ENCODE measurements around the gene NKAIN2.

Gene NKAIN2

DNA sequence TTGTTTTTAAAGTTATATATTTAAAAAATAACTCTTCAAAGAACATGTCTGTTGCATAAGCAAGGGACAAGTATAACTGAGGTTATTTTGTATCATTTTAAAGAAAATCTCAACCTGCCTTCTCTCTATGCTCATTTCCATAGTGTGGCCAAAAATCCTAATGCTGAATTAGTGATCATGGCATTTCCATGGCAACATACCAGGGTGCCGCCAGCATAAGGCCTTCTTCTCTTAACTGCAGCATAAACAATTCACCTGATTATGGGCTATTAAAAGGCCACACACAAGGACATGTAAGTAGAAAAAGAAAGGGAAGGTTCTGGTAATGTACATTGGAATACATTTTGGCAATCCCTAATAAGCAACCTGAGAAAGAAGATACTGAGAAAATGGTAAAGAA is 1063.5 kb downstream of the NKAIN2 start:
- ChIA-PET POLR2A (ENCODE audit: low non-redundant PET) (no interaction called here), CTCF (interaction anchor here (0.8 kb wide), 1 partner anchor 244 kb away, joined by 3 read pairs; no protein-coding TSS in a partner anchor)
- H3K27ac ChIP-seq = no peak overlapping the region
- no peak for DNase-seq (ENCODE audit: low spot score)
- TF ChIP-seq, protein P1, sequence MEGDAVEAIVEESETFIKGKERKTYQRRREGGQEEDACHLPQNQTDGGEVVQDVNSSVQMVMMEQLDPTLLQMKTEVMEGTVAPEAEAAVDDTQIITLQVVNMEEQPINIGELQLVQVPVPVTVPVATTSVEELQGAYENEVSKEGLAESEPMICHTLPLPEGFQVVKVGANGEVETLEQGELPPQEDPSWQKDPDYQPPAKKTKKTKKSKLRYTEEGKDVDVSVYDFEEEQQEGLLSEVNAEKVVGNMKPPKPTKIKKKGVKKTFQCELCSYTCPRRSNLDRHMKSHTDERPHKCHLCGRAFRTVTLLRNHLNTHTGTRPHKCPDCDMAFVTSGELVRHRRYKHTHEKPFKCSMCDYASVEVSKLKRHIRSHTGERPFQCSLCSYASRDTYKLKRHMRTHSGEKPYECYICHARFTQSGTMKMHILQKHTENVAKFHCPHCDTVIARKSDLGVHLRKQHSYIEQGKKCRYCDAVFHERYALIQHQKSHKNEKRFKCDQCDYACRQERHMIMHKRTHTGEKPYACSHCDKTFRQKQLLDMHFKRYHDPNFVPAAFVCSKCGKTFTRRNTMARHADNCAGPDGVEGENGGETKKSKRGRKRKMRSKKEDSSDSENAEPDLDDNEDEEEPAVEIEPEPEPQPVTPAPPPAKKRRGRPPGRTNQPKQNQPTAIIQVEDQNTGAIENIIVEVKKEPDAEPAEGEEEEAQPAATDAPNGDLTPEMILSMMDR (conservative IDR thresholded peaks at IDR 0.05; ENCODE audit: low read depth) = no peak

DNA sequence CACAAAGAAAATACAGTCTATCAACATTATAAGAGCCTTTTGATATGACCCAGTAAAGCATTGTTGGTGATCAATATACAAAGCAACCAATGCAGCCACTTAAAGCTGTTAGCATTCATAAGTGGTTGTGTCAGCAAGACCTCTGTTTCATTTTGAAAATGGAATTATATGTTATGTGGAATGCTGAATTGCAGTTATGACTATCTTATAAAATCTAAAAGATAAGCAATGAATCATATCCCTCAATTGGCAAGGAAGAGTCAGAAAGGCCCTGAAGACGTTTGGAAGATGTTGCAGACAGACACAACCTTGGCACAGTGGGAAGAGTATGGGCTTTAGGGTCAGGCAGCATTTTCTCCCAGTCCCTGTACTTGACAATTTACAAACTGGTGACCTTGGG is 1064.8 kb downstream of the NKAIN2 start:
- POLR2A ChIA-PET (ENCODE audit: low non-redundant PET) = no interaction called here
- TF ChIP-seq, protein P1 (conservative IDR thresholded peaks at IDR 0.05; ENCODE audit: low read depth) = no peak
- H3K27ac ChIP-seq = no peak overlapping the region
- no peak for DNase-seq (ENCODE audit: low spot score)
- CTCF ChIA-PET = interaction anchor here (0.5 kb wide), 1 partner anchor 322 kb away, joined by 3 read pairs; no protein-coding TSS in a partner anchor

DNA sequence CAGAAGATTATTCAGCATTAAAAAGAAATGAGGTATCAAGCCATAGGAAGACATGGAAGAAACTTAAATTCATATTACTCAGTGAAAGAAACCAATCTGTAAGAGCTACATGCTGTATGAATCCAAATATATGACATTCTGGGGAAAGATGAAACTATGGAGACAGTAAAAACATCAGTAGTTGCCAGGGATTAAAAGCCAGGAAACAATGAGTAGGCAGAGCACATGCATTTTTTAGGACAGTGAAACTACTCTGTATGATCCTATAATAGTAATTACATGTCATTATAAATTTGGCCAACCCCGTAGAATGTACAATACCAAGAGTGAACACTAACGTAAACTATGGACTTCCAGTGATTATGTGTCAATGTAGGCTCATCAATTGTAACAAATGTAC is 1065.8 kb downstream of the NKAIN2 start:
- ChIA-PET POLR2A (ENCODE audit: low non-redundant PET) (no interaction called here), CTCF (no interaction called here)
- TF ChIP-seq, protein P1 (conservative IDR thresholded peaks at IDR 0.05; ENCODE audit: low read depth) = no peak
- H3K27ac ChIP-seq = no peak overlapping the region
- no peak for DNase-seq (ENCODE audit: low spot score)

DNA sequence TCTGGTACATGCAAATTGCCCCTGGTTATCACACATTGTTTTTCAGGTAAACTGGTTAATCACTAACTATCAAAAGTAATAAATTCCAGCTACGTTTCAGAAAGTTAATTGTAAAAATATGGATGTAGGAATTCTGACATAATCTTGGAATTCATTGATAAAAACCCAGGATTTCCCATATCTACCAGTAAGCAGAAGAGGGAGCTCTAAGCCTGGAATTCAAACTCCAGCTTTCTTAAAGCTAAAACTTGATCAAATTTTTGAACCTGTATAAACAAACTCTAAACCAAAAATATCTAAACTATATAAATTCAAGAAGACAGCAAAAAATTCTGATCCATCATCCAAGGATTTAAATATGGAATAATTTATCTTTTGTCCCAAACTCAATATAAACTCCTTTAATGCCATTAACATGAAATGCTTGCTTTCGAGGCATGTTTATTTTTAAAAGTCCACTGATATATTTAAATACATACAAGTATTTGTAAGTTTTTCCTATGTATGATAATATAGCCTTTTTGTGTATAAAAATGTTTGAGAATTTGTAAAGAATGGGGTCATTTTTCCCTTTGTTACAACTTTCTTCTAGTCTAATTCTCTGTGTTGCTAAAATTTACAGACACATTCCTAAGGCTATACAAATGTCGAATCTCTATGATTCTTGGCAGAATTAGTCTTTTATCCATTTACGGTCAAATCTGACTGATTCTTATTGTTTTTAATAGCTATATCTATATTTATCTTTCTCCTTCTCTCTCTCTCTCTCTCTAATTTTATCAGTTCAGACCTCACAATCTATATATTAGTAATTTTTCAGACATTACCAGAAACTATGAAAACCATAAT is 1067.2 kb downstream of the NKAIN2 start:
- CTCF ChIA-PET = interaction anchor here (0.6 to 1.6 kb wide), 12 partner anchors 9 to 427 kb away, joined by 3 to 27 read pairs (median 4); partner anchors contain the start of gene TPD52L1
- peak; percentile 48 for DNase-seq (ENCODE audit: low spot score)

DNA sequence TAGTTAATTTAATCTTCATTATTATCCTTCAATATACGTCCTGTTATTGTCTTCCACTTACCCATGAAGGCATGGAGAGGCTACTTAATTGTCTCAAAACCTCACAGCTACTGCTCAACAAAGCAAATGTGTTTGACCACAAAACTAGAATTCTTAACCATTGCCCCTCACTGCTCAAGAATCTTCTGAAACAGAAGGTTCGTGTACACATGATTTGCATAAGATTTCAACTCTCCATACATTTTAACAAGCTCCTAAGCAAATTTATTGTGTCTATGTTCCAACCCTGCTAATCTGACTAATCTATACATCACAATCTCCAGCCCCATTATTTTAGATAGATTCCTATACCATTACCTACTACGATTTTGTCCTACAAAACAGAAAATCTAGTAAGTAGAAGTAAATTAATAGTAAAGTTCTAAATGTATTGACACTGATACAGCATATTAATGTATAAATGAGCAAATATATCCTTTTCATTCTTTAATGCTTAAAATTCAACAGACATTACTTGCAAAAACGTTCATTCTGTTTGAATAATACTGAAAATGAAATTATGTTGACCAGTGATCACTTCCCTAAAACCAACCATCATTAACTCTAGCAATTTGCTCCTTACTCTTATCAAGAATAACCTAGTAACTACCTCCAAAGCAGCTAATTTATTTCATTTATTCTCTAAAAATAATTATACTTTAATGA is 1068.8 kb downstream of the NKAIN2 start:
- CTCF ChIA-PET = no interaction called here
- no peak overlapping the region for H3K27ac ChIP-seq
- DNase-seq (ENCODE audit: low spot score) = no peak
- POLR2A ChIA-PET (ENCODE audit: low non-redundant PET) = no interaction called here
- TF ChIP-seq, protein P1 (conservative IDR thresholded peaks at IDR 0.05; ENCODE audit: low read depth) = no peak

More for the DNA sequence above, 1067.2 kb downstream of the NKAIN2 start:
- TF ChIP-seq, protein P1 (conservative IDR thresholded peaks at IDR 0.05; ENCODE audit: low read depth) = peak; percentile 69
- POLR2A ChIA-PET (ENCODE audit: low non-redundant PET) = no interaction called here
- H3K27ac ChIP-seq = no peak overlapping the region

DNA sequence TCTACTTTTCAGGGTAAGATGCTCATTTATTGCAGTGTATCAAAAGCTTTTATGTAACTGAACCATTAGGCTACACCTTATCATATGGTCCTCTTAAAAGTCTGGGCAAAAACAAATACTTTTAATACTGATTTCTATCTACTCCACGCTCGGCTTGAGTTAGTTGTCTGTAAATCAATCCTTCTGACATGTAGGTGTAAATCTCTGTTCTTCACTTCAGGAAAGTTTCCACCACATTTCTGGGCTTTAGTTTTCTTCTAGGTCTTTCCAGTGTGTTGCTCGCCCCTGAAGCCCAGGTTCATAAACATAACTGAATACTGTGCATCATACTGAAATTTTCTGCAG is 1069.4 kb downstream of the NKAIN2 start:
- no peak overlapping the region for H3K27ac ChIP-seq
- DNase-seq (ENCODE audit: low spot score) = no peak
- TF ChIP-seq, protein P1 (conservative IDR thresholded peaks at IDR 0.05; ENCODE audit: low read depth) = no peak
- ChIA-PET POLR2A (ENCODE audit: low non-redundant PET) (no interaction called here), CTCF (no interaction called here)

Measured in RWPE1 (cell line).